ENCODE results near the gene LRRN1. TPM values are rescaled to one million over a fixed set of nuclear protein-coding genes. Genes with fewer than 3 reads are reported as not detected.

LRRN1 gene
- total RNA-seq, 1 experiment from 2014 or later, result 1.2 TPM

GRCh38 chr3:3783210-3783609, 16.0 kb upstream of the LRRN1 start:
- POLR2A ChIA-PET, result no interaction called here
- no peaks in the 10 kb centered on the region for H3K27me3 Mint-ChIP-seq (ENCODE audit: insufficient read depth, unreplicated experiment)
- DNase-seq (ENCODE audit: unreplicated experiment), result no peak
- intact Hi-C loops (cut with micrococcal nuclease), result no loop called here
- no peak for TF ChIP-seq CTCF (IDR thresholded peaks at IDR 0.05; ENCODE audit: unreplicated experiment)
- BruUV-seq (replicated peaks), result no TSS peak
- peaks cover 6% of the 10 kb centered on the region for H3K4me1 Mint-ChIP-seq (ENCODE audit: insufficient read depth, unreplicated experiment)
- no peak overlapping the region for H3K4me3 Mint-ChIP-seq (ENCODE audit: unreplicated experiment)
- no peak overlapping the region for H3K27ac Mint-ChIP-seq (ENCODE audit: low read depth, unreplicated experiment)
- CTCF ChIA-PET, result no interaction called here
- H3K36me3 Mint-ChIP-seq (ENCODE audit: insufficient read depth, unreplicated experiment), result no peaks in the 10 kb centered on the region
- H3K9me3 Mint-ChIP-seq (ENCODE audit: unreplicated experiment), result no peaks in the 10 kb centered on the region

DNA sequence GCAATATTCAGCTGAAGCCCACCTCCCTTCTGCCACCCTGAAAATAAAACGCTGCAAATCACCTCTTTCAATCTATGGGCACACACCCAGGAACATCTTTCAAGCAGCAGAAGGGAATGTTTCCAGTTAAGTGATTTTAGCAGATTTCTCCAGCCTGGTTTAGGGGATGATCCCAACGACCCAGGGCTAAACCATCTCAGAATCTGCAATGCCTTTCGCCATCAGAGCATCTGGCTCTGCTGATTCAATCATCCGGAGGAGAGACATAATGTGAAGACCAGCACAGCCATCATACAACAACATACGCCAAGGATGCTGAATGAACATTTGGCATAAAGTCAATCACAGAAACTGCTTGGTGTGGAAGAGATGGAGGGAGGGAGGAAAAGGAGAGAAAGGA, 15.5 kb upstream of the LRRN1 start:
- Mint-ChIP-seq H3K27ac (ENCODE audit: low read depth, unreplicated experiment) (no peak overlapping the region), H3K36me3 (ENCODE audit: insufficient read depth, unreplicated experiment) (no peaks in the 10 kb centered on the region), H3K9me3 (ENCODE audit: unreplicated experiment) (no peaks in the 10 kb centered on the region), H3K4me1 (ENCODE audit: insufficient read depth, unreplicated experiment) (peaks cover 5% of the 10 kb centered on the region), H3K4me3 (ENCODE audit: unreplicated experiment) (no peak overlapping the region), H3K27me3 (ENCODE audit: insufficient read depth, unreplicated experiment) (no peaks in the 10 kb centered on the region)
- no peak for TF ChIP-seq CTCF (IDR thresholded peaks at IDR 0.05; ENCODE audit: unreplicated experiment)
- ChIA-PET POLR2A (no interaction called here), CTCF (no interaction called here)
- BruUV-seq (replicated peaks), result no TSS peak
- intact Hi-C loops (cut with micrococcal nuclease), result no loop called here
- DNase-seq (ENCODE audit: unreplicated experiment), result no peak

GRCh38 chr3:3792391-3792790, 6.8 kb upstream of the LRRN1 start:
- H3K27ac Mint-ChIP-seq (ENCODE audit: low read depth, unreplicated experiment), result no peak overlapping the region
- DNase-seq (ENCODE audit: unreplicated experiment), result no peak
- H3K27me3 Mint-ChIP-seq (ENCODE audit: insufficient read depth, unreplicated experiment), result no peaks in the 10 kb centered on the region
- H3K9me3 Mint-ChIP-seq (ENCODE audit: unreplicated experiment), result no peaks in the 10 kb centered on the region
- H3K4me3 Mint-ChIP-seq (ENCODE audit: unreplicated experiment), result no peak overlapping the region
- ChIA-PET CTCF (interaction anchor here (0.6 to 0.7 kb wide), 2 partner anchors 67 to 96 kb away, joined by 3 read pairs; no protein-coding TSS in a partner anchor), POLR2A (no interaction called here)
- no TSS peak for BruUV-seq (replicated peaks)
- no peak for TF ChIP-seq CTCF (IDR thresholded peaks at IDR 0.05; ENCODE audit: unreplicated experiment)
- intact Hi-C loops (cut with micrococcal nuclease), result loop anchor here (2.0 kb wide), 1 partner anchor 60 kb away; no protein-coding TSS in a partner anchor
- no peaks in the 10 kb centered on the region for H3K36me3 Mint-ChIP-seq (ENCODE audit: insufficient read depth, unreplicated experiment)
- H3K4me1 Mint-ChIP-seq (ENCODE audit: insufficient read depth, unreplicated experiment), result peaks cover 19% of the 10 kb centered on the region

DNA sequence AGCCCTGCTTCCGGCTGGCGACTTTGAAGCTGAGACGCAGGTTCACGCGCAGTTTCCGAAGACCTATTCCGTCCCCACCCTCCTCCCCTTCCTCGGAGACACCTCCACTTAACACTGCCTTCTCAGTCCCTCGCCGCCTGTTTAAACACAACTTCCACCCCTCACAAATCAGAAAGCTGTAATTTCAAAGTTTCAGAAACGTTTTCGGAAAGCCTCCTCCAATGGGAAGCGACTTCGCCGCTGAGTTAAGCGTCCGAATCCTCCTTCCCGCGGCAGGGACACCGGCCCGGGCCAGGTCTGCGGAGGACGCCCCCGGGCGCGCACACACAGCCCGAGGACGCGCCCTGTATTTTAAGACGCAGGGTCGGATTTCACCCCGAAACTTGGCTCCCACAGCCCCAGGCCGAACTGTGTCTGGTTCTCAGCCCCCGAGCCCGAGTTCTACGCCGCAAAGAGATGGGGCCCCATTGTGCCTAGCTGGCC, 559 bp upstream of the LRRN1 start:
- no peaks in the 10 kb centered on the region for H3K36me3 Mint-ChIP-seq (ENCODE audit: insufficient read depth, unreplicated experiment)
- intact Hi-C loops (cut with micrococcal nuclease), result no loop called here
- ChIA-PET CTCF (interaction anchor here (0.7 kb wide), 1 partner anchor 10 kb away, joined by 3 read pairs; no protein-coding TSS in a partner anchor), POLR2A (interaction anchor here (0.7 kb wide), 1 partner anchor 31 kb away, joined by 3 read pairs; no protein-coding TSS in a partner anchor)
- peaks cover 12% of the 10 kb centered on the region for H3K4me1 Mint-ChIP-seq (ENCODE audit: insufficient read depth, unreplicated experiment)
- TF ChIP-seq CTCF (IDR thresholded peaks at IDR 0.05; ENCODE audit: unreplicated experiment), result no peak
- no peaks in the 10 kb centered on the region for H3K9me3 Mint-ChIP-seq (ENCODE audit: unreplicated experiment)
- DNase-seq (ENCODE audit: unreplicated experiment), result no peak
- H3K27ac Mint-ChIP-seq (ENCODE audit: low read depth, unreplicated experiment), result no peak overlapping the region
- H3K4me3 Mint-ChIP-seq (ENCODE audit: unreplicated experiment), result peak overlapping the region; percentile 25
- H3K27me3 Mint-ChIP-seq (ENCODE audit: insufficient read depth, unreplicated experiment), result no peaks in the 10 kb centered on the region
- BruUV-seq (replicated peaks), result no TSS peak

Measured in MCF 10A (cell line).